ENCODE measurements around the gene TRUB2. TPM values are rescaled to one million over a fixed set of nuclear protein-coding genes. Genes with fewer than 3 reads are reported as not detected.

Gene TRUB2
- total and polyA plus RNA-seq, 2 experiments from 2014 or later: 17.4 to 50.9 TPM

DNA sequence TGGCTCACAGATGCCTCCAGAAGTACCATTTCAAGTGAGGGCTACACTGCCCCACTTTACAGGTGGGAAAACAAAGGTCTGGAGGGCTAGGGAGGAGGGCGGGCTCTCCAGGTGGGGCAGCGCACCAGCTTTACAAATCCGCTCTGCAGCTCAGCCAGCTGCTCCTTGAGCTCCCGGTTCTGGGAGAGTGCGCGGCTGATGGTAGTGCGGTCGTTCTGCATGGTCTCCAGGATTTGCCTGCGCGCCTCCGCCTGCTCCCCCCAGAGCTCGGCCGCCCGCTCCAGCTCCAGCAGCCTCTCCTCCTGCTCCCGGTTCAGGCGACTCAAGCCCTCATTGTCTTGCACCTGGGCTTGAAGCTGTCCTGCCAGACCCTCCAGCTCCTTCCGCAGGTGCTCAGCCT lies 61.9 kb downstream of the TRUB2 start:
- no peaks in the 10 kb centered on the region for H3K27me3 ChIP-seq
- H3K79me2 ChIP-seq: no peaks in the 10 kb centered on the region
- H3K27ac ChIP-seq: no peak overlapping the region
- H2AFZ ChIP-seq: no peak overlapping the region
- no peak overlapping the region for H3K4me2 ChIP-seq
- no peaks in the 10 kb centered on the region for H4K20me1 ChIP-seq (ENCODE audit: insufficient read depth, poor library complexity, severe bottlenecking)
- H3K9me3 ChIP-seq (ENCODE audit: low read depth): no peaks in the 10 kb centered on the region
- no peaks in the 10 kb centered on the region for H3K9me2 ChIP-seq (replicated peaks; ENCODE audit: insufficient read depth)
- no peak overlapping the region for H3K4me3 ChIP-seq
- H3K4me1 ChIP-seq (ENCODE audit: insufficient read depth): no peaks in the 10 kb centered on the region
- TF ChIP-seq CTCF (IDR thresholded peaks at IDR 0.05; ENCODE audit: poor library complexity) (no peak), EZH2 (IDR thresholded peaks at IDR 0.05; ENCODE audit: borderline replicate concordance) (no peak)
- WGBS (ENCODE audit: low lambda C conversion rate, missing lambda C conversion rate): 97% methylated on average over 14 of the region's 17 CpGs
- peaks cover 3% of the 10 kb centered on the region for H3K36me3 ChIP-seq (replicated peaks; ENCODE audit: insufficient read depth, low read depth)
- DNase-seq (ENCODE audit: low spot score): no peak

- H3K9me3 ChIP-seq (ENCODE audit: low read depth): no peaks in the 10 kb centered on the region
- H3K36me3 ChIP-seq (replicated peaks; ENCODE audit: insufficient read depth, low read depth): peaks cover 3% of the 10 kb centered on the region
- 92% methylated on average over 9 of the region's 9 CpGs for WGBS (ENCODE audit: low lambda C conversion rate, missing lambda C conversion rate)
- TF ChIP-seq EZH2phosphoT487 (IDR thresholded peaks at IDR 0.05; ENCODE audit: low read depth, severe bottlenecking, unreplicated experiment): no peak
- no peak for TF ChIP-seq CTCF (IDR thresholded peaks at IDR 0.05; ENCODE audit: poor library complexity)
- no peak for TF ChIP-seq EZH2 (IDR thresholded peaks at IDR 0.05; ENCODE audit: borderline replicate concordance)
- H3K79me2 ChIP-seq: no peaks in the 10 kb centered on the region
- H3K9me2 ChIP-seq (replicated peaks; ENCODE audit: insufficient read depth): no peaks in the 10 kb centered on the region
- no peak overlapping the region for H3K4me3 ChIP-seq
- H3K4me2 ChIP-seq: no peak overlapping the region
- H3K27ac ChIP-seq: no peak overlapping the region
- H2AFZ ChIP-seq: no peak overlapping the region
- no peaks in the 10 kb centered on the region for H3K27me3 ChIP-seq
- H3K4me1 ChIP-seq (ENCODE audit: insufficient read depth): no peaks in the 10 kb centered on the region
- no peak for DNase-seq (ENCODE audit: low spot score)
- H4K20me1 ChIP-seq (ENCODE audit: insufficient read depth, poor library complexity, severe bottlenecking): no peaks in the 10 kb centered on the region
Observed at GRCh38 chr9:128259156-128259555, 63.1 kb downstream of the TRUB2 start.

GRCh38 chr9:128258326-128258725 lies 63.9 kb downstream of the TRUB2 start:
- Histone ChIP-seq H3K4me2 (no peak overlapping the region), H3K9me3 (ENCODE audit: low read depth) (no peaks in the 10 kb centered on the region), H2AFZ (no peak overlapping the region), H3K27me3 (no peaks in the 10 kb centered on the region), H3K4me1 (ENCODE audit: insufficient read depth) (no peaks in the 10 kb centered on the region), H3K36me3 (replicated peaks; ENCODE audit: insufficient read depth, low read depth) (peaks cover 3% of the 10 kb centered on the region), H3K27ac (no peak overlapping the region), H4K20me1 (ENCODE audit: insufficient read depth, poor library complexity, severe bottlenecking) (no peaks in the 10 kb centered on the region), H3K4me3 (no peak overlapping the region), H3K79me2 (no peaks in the 10 kb centered on the region), H3K9me2 (replicated peaks; ENCODE audit: insufficient read depth) (no peaks in the 10 kb centered on the region)
- TF ChIP-seq CTCF (IDR thresholded peaks at IDR 0.05; ENCODE audit: poor library complexity): no peak
- no peak for TF ChIP-seq EZH2 (IDR thresholded peaks at IDR 0.05; ENCODE audit: borderline replicate concordance)
- TF ChIP-seq EZH2phosphoT487 (IDR thresholded peaks at IDR 0.05; ENCODE audit: low read depth, severe bottlenecking, unreplicated experiment): no peak
- DNase-seq (ENCODE audit: low spot score): no peak
- 97% methylated on average over 3 of the region's 6 CpGs for WGBS (ENCODE audit: low lambda C conversion rate, missing lambda C conversion rate)

GRCh38 chr9:128257907-128258306 lies 64.3 kb downstream of the TRUB2 start:
- Histone ChIP-seq H3K4me3 (no peak overlapping the region), H2AFZ (no peak overlapping the region), H3K4me2 (no peak overlapping the region), H3K79me2 (no peaks in the 10 kb centered on the region), H3K9me2 (replicated peaks; ENCODE audit: insufficient read depth) (no peaks in the 10 kb centered on the region), H4K20me1 (ENCODE audit: insufficient read depth, poor library complexity, severe bottlenecking) (no peaks in the 10 kb centered on the region), H3K27ac (no peak overlapping the region), H3K9me3 (ENCODE audit: low read depth) (no peaks in the 10 kb centered on the region), H3K4me1 (ENCODE audit: insufficient read depth) (no peaks in the 10 kb centered on the region), H3K36me3 (replicated peaks; ENCODE audit: insufficient read depth, low read depth) (peaks cover 3% of the 10 kb centered on the region), H3K27me3 (no peaks in the 10 kb centered on the region)
- 97% methylated on average over 7 of the region's 11 CpGs for WGBS (ENCODE audit: low lambda C conversion rate, missing lambda C conversion rate)
- no peak for TF ChIP-seq EZH2phosphoT487 (IDR thresholded peaks at IDR 0.05; ENCODE audit: low read depth, severe bottlenecking, unreplicated experiment)
- no peak for TF ChIP-seq CTCF (IDR thresholded peaks at IDR 0.05; ENCODE audit: poor library complexity)
- TF ChIP-seq EZH2 (IDR thresholded peaks at IDR 0.05; ENCODE audit: borderline replicate concordance): no peak
- no peak for DNase-seq (ENCODE audit: low spot score)

All from hepatocyte (in vitro differentiated cells).